Astrocyte (in vitro differentiated cells and primary cell): Measurements from ENCODE around the gene NPM1.

Experiments
- EZH2 ChIP-seq: IDR thresholded peaks from 2 replicates; pipeline ENCODE4 v1.6.1; 2012; ENCODE audit warnings: mild to moderate bottlenecking, low read length, inconsistent platforms; ENCODE audit not compliant: insufficient read depth
- TF ChIP-seq, protein P1 (sequence below): IDR thresholded peaks from 2 replicates; pipeline ENCODE4 v1.5.1; 2011; ENCODE audit warnings: low read depth, mild to moderate bottlenecking, inconsistent platforms, low read length, moderate library complexity; ENCODE audit not compliant: insufficient read depth

DNA sequence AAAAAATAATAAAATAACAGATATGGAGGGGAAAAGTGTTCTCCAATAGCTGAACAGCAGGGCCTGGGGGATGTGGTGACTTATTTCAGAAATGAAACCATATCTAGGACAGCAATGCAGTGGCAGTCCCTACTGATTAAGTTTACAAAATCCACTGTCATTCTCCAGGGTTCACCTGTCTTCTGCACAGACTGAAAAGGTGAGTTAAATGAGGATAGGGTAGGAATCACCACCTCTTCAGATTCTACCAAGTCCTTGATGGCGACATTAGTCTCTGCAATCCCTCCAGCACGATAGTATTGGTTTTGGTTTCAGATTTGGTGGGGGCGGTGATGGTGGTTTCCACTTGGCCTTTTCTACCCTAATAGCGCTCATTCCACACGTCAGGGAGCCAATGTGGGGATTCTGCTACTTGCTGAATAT is 32.3 kb upstream of the NPM1 start:
- TF ChIP-seq, protein P1, sequence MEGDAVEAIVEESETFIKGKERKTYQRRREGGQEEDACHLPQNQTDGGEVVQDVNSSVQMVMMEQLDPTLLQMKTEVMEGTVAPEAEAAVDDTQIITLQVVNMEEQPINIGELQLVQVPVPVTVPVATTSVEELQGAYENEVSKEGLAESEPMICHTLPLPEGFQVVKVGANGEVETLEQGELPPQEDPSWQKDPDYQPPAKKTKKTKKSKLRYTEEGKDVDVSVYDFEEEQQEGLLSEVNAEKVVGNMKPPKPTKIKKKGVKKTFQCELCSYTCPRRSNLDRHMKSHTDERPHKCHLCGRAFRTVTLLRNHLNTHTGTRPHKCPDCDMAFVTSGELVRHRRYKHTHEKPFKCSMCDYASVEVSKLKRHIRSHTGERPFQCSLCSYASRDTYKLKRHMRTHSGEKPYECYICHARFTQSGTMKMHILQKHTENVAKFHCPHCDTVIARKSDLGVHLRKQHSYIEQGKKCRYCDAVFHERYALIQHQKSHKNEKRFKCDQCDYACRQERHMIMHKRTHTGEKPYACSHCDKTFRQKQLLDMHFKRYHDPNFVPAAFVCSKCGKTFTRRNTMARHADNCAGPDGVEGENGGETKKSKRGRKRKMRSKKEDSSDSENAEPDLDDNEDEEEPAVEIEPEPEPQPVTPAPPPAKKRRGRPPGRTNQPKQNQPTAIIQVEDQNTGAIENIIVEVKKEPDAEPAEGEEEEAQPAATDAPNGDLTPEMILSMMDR: no peak
- TF ChIP-seq EZH2: no peak
